Measurements from ENCODE around the gene MBD2.

Gene MBD2

DNA sequence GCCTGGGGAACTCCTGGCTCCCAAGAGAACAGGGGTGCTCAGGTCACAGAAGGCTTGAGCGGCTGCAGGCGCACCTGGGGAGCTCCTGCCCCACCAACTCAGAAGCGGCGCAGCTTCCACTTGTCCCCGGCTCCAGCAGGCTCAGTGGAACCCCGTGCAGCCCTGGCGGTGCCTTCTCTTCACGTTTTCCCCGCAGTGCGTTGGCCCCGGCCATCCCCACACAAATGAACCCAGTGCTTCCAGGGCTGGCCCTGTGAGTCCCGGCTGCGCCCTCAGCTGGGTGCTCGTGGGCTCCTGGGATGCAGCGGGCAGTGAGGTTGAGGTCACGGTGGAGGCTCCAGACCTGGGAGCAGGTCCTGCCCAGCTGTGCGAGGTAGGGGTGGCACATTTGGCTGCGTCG, 17.9 kb upstream of the MBD2 start:
- no peak for TF ChIP-seq EGR1 (IDR thresholded peaks at IDR 0.05)
- TF ChIP-seq NFIC (IDR thresholded peaks at IDR 0.05), result no peak
- TF ChIP-seq ZBTB7A (IDR thresholded peaks at IDR 0.05; ENCODE audit: low read depth), result no peak
- TF ChIP-seq EP300 (IDR thresholded peaks at IDR 0.05; ENCODE audit: borderline replicate concordance), result no peak
- no peak for TF ChIP-seq FOXM1 (IDR thresholded peaks at IDR 0.05; ENCODE audit: borderline replicate concordance, low read depth)
- no peak for TF ChIP-seq TAF1 (IDR thresholded peaks at IDR 0.05; ENCODE audit: low read depth)
- no peak for TF ChIP-seq TEAD4 (IDR thresholded peaks at IDR 0.05)
- TF ChIP-seq, protein P1, sequence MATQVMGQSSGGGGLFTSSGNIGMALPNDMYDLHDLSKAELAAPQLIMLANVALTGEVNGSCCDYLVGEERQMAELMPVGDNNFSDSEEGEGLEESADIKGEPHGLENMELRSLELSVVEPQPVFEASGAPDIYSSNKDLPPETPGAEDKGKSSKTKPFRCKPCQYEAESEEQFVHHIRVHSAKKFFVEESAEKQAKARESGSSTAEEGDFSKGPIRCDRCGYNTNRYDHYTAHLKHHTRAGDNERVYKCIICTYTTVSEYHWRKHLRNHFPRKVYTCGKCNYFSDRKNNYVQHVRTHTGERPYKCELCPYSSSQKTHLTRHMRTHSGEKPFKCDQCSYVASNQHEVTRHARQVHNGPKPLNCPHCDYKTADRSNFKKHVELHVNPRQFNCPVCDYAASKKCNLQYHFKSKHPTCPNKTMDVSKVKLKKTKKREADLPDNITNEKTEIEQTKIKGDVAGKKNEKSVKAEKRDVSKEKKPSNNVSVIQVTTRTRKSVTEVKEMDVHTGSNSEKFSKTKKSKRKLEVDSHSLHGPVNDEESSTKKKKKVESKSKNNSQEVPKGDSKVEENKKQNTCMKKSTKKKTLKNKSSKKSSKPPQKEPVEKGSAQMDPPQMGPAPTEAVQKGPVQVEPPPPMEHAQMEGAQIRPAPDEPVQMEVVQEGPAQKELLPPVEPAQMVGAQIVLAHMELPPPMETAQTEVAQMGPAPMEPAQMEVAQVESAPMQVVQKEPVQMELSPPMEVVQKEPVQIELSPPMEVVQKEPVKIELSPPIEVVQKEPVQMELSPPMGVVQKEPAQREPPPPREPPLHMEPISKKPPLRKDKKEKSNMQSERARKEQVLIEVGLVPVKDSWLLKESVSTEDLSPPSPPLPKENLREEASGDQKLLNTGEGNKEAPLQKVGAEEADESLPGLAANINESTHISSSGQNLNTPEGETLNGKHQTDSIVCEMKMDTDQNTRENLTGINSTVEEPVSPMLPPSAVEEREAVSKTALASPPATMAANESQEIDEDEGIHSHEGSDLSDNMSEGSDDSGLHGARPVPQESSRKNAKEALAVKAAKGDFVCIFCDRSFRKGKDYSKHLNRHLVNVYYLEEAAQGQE (IDR thresholded peaks at IDR 0.05; ENCODE audit: low read depth), result no peak
- no peak for TF ChIP-seq YY1 (IDR thresholded peaks at IDR 0.05; ENCODE audit: low read depth)
- TF ChIP-seq, protein P2, sequence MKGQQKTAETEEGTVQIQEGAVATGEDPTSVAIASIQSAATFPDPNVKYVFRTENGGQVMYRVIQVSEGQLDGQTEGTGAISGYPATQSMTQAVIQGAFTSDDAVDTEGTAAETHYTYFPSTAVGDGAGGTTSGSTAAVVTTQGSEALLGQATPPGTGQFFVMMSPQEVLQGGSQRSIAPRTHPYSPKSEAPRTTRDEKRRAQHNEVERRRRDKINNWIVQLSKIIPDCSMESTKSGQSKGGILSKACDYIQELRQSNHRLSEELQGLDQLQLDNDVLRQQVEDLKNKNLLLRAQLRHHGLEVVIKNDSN (IDR thresholded peaks at IDR 0.05), result no peak
- TF ChIP-seq, protein P3, sequence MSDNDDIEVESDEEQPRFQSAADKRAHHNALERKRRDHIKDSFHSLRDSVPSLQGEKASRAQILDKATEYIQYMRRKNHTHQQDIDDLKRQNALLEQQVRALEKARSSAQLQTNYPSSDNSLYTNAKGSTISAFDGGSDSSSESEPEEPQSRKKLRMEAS (IDR thresholded peaks at IDR 0.05), result no peak
- TF ChIP-seq RAD21 (IDR thresholded peaks at IDR 0.05; ENCODE audit: low read depth), result no peak
- TF ChIP-seq TCF12 (IDR thresholded peaks at IDR 0.05; ENCODE audit: low read depth), result no peak

DNA sequence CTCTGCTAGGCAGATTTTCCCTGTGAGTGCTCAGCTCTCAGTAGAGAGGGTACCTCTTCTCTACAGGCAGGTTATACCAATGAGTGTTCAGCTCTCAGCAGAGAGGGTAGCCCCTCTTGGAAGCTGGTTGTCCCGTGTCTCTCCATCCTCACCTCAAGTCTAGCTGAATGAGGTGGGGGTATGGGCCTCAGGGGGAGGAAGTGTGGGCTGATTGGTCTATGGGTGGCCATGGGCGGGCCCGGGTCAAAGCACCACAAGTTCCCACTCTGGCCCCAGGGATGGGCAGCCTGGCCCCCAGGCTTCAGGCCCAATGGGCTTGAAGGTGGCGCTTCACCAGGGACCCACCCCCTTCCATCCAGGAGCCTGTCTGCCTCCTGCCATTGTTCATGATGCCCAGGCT, 17.0 kb upstream of the MBD2 start:
- no peak for TF ChIP-seq CREB1 (IDR thresholded peaks at IDR 0.05; ENCODE audit: low read depth)
- no peak for TF ChIP-seq TCF12 (IDR thresholded peaks at IDR 0.05; ENCODE audit: low read depth)
- TF ChIP-seq CEBPB (IDR thresholded peaks at IDR 0.05), result no peak

DNA sequence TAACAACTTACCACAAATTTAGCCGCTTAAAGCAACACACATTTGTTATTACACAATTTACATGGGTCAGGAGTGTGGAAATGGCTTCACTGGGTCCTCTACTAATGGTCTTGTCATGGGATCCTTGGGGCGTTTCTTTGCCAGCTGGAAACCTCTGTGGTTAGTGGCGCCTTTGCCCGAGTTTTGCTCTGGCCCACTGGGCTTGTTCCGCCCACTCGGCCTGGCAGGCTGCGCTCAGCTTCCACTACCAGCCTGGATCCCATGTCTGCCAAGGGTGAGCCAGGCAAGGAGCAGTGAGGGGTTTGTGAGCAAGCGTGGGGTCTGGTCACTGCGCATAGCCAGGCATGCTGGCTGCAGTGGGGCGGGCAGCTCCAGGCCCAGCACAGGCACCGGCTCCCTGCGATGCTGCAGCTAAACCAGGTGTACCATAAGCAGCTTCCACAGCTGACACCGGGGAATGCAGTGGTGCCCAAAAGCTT, 16.2 kb upstream of the MBD2 start:
- TF ChIP-seq YY1 (IDR thresholded peaks at IDR 0.05; ENCODE audit: low read depth) (no peak), EGR1 (IDR thresholded peaks at IDR 0.05) (peak; percentile 52; the same call in 1 of the 2 replicates), CEBPB (IDR thresholded peaks at IDR 0.05) (0 out of 2 replicates have a peak, but pooled peaks have one; percentile 11), TEAD4 (IDR thresholded peaks at IDR 0.05) (0 out of 2 replicates have a peak, but pooled peaks have one; percentile 3)

DNA sequence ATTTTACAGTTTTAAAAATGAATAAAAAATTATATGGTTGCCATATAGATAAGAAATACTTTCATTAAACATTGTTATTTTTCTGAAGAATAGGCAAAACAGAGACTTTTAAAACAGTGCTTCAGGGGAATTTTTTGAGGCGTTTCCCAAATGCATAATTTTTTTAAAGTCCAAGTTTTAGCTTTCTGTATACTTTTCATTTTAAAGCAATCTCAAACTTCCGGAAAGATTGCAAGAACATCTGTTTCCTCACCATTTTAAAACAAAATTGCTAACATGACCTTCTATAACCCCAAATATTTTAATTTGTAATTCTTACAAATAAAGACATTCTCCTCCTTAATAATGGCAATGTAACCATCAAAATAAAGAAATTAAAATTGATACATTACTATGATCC, 15.1 kb upstream of the MBD2 start:
- no peak for TF ChIP-seq YY1 (IDR thresholded peaks at IDR 0.05; ENCODE audit: low read depth)
- TF ChIP-seq, protein P2 (IDR thresholded peaks at IDR 0.05), result no peak
- TF ChIP-seq NFIC (IDR thresholded peaks at IDR 0.05), result no peak
- no peak for TF ChIP-seq ZBTB7A (IDR thresholded peaks at IDR 0.05; ENCODE audit: low read depth)
- no peak for TF ChIP-seq TEAD4 (IDR thresholded peaks at IDR 0.05)
- TF ChIP-seq, protein P3 (IDR thresholded peaks at IDR 0.05), result no peak
- no peak for TF ChIP-seq EGR1 (IDR thresholded peaks at IDR 0.05)
- TF ChIP-seq CREB1 (IDR thresholded peaks at IDR 0.05; ENCODE audit: low read depth), result no peak
- no peak for TF ChIP-seq CEBPB (IDR thresholded peaks at IDR 0.05)
- TF ChIP-seq EP300 (IDR thresholded peaks at IDR 0.05; ENCODE audit: borderline replicate concordance), result no peak
- no peak for TF ChIP-seq TAF1 (IDR thresholded peaks at IDR 0.05; ENCODE audit: low read depth)
- TF ChIP-seq RAD21 (IDR thresholded peaks at IDR 0.05; ENCODE audit: low read depth), result no peak
- no peak for TF ChIP-seq TCF12 (IDR thresholded peaks at IDR 0.05; ENCODE audit: low read depth)
- TF ChIP-seq FOXM1 (IDR thresholded peaks at IDR 0.05; ENCODE audit: borderline replicate concordance, low read depth), result no peak
- TF ChIP-seq, protein P1 (IDR thresholded peaks at IDR 0.05; ENCODE audit: low read depth), result no peak

DNA sequence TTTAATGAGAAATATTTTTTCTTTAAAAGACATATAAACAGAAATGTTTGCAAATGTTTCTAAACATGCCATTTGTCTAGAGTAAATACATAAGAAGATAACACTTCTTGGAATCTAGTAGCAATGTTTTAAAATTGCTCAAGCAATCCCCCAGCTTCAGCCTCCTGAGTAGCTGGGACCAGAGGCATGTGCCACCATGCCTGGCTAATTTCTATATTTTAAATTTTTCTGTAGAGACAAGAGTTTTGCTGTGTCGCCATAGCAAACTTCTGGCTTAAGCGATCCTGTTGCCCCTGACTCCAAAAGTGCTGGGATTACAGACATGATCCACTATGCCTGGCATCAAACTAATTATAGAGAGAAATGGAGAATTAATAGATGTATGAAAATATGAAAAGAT, 14.6 kb upstream of the MBD2 start:
- TF ChIP-seq TEAD4 (IDR thresholded peaks at IDR 0.05), result no peak
- no peak for TF ChIP-seq RAD21 (IDR thresholded peaks at IDR 0.05; ENCODE audit: low read depth)
- TF ChIP-seq, protein P1 (IDR thresholded peaks at IDR 0.05; ENCODE audit: low read depth), result no peak
- TF ChIP-seq CEBPB (IDR thresholded peaks at IDR 0.05), result no peak
- TF ChIP-seq FOXM1 (IDR thresholded peaks at IDR 0.05; ENCODE audit: borderline replicate concordance, low read depth), result no peak
- no peak for TF ChIP-seq CREB1 (IDR thresholded peaks at IDR 0.05; ENCODE audit: low read depth)
- no peak for TF ChIP-seq EP300 (IDR thresholded peaks at IDR 0.05; ENCODE audit: borderline replicate concordance)
- TF ChIP-seq TCF12 (IDR thresholded peaks at IDR 0.05; ENCODE audit: low read depth), result no peak
- TF ChIP-seq, protein P3 (IDR thresholded peaks at IDR 0.05), result no peak
- TF ChIP-seq NFIC (IDR thresholded peaks at IDR 0.05), result no peak
- no peak for TF ChIP-seq ZBTB7A (IDR thresholded peaks at IDR 0.05; ENCODE audit: low read depth)
- TF ChIP-seq EGR1 (IDR thresholded peaks at IDR 0.05), result no peak
- TF ChIP-seq, protein P2 (IDR thresholded peaks at IDR 0.05), result no peak
- TF ChIP-seq TAF1 (IDR thresholded peaks at IDR 0.05; ENCODE audit: low read depth), result no peak
- TF ChIP-seq YY1 (IDR thresholded peaks at IDR 0.05; ENCODE audit: low read depth), result no peak

Data from Ishikawa (cell line).